GM12892 (cell line): ENCODE results near the gene WEE1.

Source experiments
- DNase-seq: peaks from one replicate; pipeline ENCODE4 v3.0.0; 2011; ENCODE audit not compliant: insufficient read length
- FAIRE-seq: peaks from 2 replicates; lab custom pipeline; 2011; peaks lifted over from hg19 to GRCh38; lab: Jason Lieb, UNC
- POLR2A ChIP-seq: IDR thresholded peaks from 2 replicates; pipeline ENCODE4 v1.6.1; 2011; ENCODE audit warnings: low read depth, low read length, control low read depth
- POLR2AphosphoS5 ChIP-seq: IDR thresholded peaks from 2 replicates; pipeline ENCODE4 v1.6.1; 2011; ENCODE audit warnings: low read depth, low read length, control low read depth
- TAF1 ChIP-seq: IDR thresholded peaks from 2 replicates; pipeline ENCODE4 v1.6.1; 2011; ENCODE audit warnings: low read depth, mild to moderate bottlenecking, control low read depth, low read length, borderline replicate concordance

Gene WEE1

GRCh38 chr11:9604134-9604533 is 30.7 kb downstream of the WEE1 start:
- DNase-seq = no peak
- no peak for FAIRE-seq
- TF ChIP-seq POLR2AphosphoS5 (no peak), TAF1 (no peak), POLR2A (no peak)

GRCh38 chr11:9605742-9606141 is 32.3 kb downstream of the WEE1 start:
- no peak for TF ChIP-seq POLR2A
- no peak for TF ChIP-seq TAF1
- no peak for TF ChIP-seq POLR2AphosphoS5
- FAIRE-seq = no peak
- DNase-seq = no peak

GRCh38 chr11:9606809-9607510 is 33.5 kb downstream of the WEE1 start:
- TF ChIP-seq POLR2AphosphoS5 (no peak), POLR2A (no peak), TAF1 (no peak)
- FAIRE-seq (peak; percentile 33), DNase-seq (no peak)

GRCh38 chr11:9607511-9607899 is 34.0 kb downstream of the WEE1 start:
- DNase-seq = no peak
- TF ChIP-seq TAF1 (no peak), POLR2AphosphoS5 (no peak), POLR2A (no peak)
- FAIRE-seq = no peak

GRCh38 chr11:9609002-9609759 is 35.7 kb downstream of the WEE1 start:
- DNase-seq = no peak
- FAIRE-seq = peak; percentile 61
- no peak for TF ChIP-seq TAF1
- TF ChIP-seq POLR2AphosphoS5 = no peak
- no peak for TF ChIP-seq POLR2A

- no peak for TF ChIP-seq POLR2AphosphoS5
- no peak for TF ChIP-seq TAF1
- no peak for TF ChIP-seq POLR2A
- FAIRE-seq (no peak), DNase-seq (no peak)
Observed at GRCh38 chr11:9609841-9610240, 36.4 kb downstream of the WEE1 start.

GRCh38 chr11:9613118-9613829 is 39.8 kb downstream of the WEE1 start:
- FAIRE-seq (no peak), DNase-seq (peak; percentile 76)
- TF ChIP-seq POLR2A (peak; percentile 75; the same call in 1 of the 2 replicates), TAF1 (no peak), POLR2AphosphoS5 (0 out of 2 replicates have a peak, but pooled peaks have one; percentile 44)

- no peak; the same call in 1 of the 2 replicates for TF ChIP-seq TAF1
- TF ChIP-seq POLR2A = peak; percentile 9
- peak; percentile 39; the same call in 1 of the 2 replicates for TF ChIP-seq POLR2AphosphoS5
- DNase-seq (peak; percentile 78), FAIRE-seq (peak; percentile 96)
Observed at GRCh38 chr11:9613830-9614762, 40.6 kb downstream of the WEE1 start.

GRCh38 chr11:9615031-9615451 is 41.6 kb downstream of the WEE1 start:
- DNase-seq (no peak), FAIRE-seq (peak; percentile 91)

GRCh38 chr11:9616042-9616675 is 42.7 kb downstream of the WEE1 start:
- peak; percentile 84 for FAIRE-seq
- DNase-seq = no peak
- TF ChIP-seq POLR2A (no peak), POLR2AphosphoS5 (no peak), TAF1 (no peak)

More at GRCh38 chr11:9615031-9615451, 41.6 kb downstream of the WEE1 start:
- no peak for TF ChIP-seq TAF1
- no peak; the same call in 1 of the 2 replicates for TF ChIP-seq POLR2A
- no peak for TF ChIP-seq POLR2AphosphoS5
